GM18519 (cell line): ENCODE data around the gene SETD1B.
A peak's percentile ranks its signal among the peaks of the same experiment; 100 is the strongest.
"Not testable (repeated sequence)": the region's sequence is repeated elsewhere in the genome, so short reads cannot be mapped to it uniquely, and the experiment has no call there.

Source experiments
- ATAC-seq: cut with Tn5 transposase; IDR thresholded peaks from one replicate; pipeline ENCODE4 v1.9.1; 2021; ENCODE audit warnings: mild to moderate bottlenecking, moderate library complexity; ENCODE audit not compliant: unreplicated experiment, low FRiP score

The SETD1B gene

DNA sequence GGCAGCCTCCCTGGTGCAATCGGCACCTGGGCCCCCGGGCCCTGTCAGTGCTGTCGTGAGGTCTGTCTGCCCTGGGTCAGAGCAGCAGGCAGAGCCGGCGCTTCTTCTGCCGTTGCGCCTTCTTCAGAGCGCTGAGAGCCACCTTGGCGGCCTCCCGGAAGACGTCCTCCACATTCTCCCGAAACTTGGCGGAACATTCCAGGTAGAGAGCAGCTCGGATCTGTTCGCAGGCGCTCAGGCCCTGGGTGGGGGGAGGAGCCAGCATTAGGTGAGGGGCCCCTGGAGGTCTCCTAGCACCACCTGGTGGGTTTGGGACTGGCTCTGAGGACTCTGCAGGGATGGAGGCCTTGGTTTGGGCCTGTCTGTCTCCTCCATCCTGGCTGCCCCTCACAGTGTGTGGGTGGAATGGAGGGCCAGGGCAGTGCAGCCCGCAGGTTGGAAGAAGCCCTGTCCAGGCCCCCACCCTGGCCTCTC lies 24.4 kb upstream of the SETD1B start:
- no peak for ATAC-seq

DNA sequence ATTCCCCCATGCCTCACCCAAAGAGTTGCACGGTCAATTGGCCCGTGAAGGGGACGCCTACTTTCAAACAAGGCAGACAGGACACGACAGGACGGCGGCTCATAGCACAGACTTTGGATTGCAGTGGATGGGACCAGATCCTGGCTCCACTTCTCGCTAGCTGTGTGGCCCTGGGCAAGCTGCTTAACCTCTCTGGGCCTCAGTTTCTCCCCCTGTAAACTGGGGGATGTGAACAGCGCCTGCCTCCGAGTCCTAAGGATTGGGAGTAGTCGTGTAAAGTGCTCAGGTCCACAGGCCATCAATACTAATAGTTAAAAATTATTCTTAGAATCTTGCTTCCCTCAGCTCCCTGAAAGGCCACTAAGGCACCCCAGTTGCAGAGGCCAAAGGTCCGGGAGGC lies 23.4 kb upstream of the SETD1B start:
- ATAC-seq = no peak

DNA sequence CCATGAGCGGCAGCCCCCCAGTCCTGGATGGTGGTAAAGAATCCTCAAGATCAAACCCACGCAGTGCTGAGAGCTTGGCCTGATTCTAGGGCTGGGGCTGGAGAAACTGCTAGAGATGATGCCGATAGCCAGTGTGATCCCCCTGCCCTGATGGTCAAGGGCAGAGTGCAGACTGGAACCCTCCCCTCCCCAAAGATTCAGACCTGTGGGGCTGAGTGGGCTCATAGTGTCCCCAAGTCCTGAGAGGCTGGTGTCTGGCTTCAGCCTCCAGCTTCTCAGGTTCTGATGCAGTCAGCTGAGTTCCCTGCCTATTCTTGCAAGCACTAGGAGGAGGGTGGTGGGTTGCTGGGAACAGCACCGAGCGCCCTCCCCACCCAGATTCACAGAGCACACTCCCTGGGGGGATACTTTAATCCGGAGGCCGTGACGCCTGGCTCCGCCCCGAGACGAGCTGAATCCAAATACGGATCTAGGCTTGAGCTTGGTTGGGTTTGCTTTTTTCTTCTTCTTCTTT lies 22.3 kb upstream of the SETD1B start:
- ATAC-seq = no peak

DNA sequence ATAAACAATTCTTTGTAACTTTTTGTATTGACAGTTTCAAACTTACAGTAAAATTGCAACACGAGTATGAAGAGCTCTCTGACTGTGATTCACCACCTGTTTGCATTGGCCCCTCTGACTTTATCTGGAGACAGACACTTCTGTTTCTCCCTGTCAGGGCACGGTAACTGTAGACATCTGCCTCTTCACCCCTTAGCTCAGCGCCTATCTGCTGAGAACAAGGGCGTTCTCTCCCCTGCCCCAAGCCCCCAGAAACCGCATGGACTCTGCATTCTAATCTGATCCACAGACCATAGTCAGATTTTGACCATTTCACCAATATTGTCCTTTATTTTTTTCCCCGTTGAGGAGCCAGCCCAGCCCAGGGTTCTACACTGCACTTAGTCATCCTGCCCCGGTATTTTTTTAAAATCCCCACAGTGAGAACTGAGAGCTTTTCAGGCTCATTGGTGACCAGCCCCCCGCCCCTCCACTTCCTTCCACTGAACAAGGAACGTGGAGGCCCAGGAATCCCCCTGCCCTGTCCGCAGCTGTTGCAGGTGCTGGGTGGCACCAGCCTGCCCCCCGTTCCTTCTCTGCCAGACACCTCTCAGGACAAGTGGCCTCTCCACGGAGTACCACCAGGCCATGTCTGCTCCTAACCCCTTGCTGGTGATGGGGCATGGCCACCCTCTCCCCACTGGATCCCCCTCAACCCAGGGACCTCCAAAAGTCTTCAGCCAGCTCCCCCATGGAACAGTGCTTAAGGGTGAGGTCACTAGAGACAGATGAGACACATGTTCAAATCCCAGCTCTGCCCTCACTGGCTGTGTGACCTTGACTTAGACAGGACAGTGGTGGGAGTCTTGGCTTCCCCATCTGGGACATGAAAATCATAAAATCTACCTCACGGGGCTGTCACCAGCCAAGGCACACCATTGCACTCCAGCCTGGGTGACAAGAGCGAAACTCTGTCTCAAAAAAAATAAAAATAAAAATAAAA lies 21.5 kb upstream of the SETD1B start:
- ATAC-seq = no peak

DNA sequence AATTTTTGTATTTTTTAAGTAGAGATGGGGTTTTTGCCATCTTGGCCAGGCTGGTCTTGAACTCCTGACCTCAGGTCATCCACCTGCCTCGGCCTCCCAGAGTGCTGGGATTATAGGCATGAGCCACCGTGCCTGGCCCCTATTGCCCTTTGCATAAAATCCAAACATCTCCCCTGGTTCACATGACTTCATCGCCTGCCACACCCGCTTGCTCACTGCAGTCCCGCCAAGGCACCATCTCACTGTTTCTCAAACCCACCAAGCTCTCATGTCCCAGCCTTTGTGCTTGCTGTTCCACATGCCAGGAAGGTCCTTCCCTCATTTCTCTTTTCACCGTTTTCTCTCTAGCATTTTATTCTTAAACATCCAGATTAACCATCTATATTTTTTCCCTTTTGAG lies 20.0 kb upstream of the SETD1B start:
- ATAC-seq = no peak

DNA sequence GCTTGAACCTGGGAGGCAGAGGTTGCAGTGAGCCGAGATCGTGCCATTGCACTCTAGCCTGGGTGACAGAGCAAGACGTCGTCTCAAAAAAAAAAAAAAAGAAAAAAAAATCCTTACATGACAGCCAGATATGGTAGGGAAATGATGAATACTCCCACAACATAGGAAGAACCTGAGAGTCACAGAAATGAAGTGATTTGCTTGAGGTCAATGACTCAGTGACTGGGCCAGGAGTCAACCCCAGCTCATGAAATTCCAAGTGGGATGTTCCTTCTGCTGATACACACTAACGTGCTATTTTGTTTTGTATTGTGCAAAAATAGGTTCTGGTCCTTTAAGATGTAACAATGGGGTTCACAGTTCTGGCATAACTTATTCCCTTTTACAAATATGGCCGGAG lies 19.3 kb upstream of the SETD1B start:
- no peak for ATAC-seq

GRCh38 chr12:121786440-121786825 lies 17.4 kb upstream of the SETD1B start:
- no peak for ATAC-seq

- ATAC-seq = no peak
Observed at GRCh38 chr12:121787063-121788025, 16.5 kb upstream of the SETD1B start.

DNA sequence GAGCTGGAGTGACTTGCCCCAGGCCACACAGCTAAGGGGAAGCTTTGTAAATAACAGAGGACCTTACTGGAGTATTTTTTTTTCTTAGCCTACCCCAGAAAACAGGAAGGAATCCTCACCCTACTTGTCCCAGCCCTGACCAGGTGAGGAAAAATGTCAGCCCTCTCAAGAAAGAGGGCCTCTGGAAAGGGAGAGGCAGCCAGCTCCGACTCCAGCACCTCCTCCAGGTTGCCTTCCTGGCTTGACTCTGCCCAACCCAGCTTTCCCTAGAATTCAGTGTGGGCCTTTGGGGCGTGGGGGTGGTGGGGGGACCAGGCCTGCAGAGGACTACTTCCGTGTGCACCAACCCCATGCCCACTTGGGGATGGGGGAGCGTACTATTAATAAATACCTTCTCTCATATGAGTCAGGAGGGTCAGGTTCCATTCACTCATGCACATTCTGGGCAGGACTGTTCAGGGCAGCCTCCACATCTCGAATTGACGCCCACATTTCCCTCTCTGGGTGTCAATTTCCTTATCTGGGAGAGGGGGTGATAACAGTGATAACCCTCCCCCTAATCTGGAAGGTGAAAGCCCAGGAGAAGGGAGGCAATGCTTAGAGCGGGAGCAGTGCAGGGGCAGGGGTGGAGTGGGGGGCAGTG lies 15.5 kb upstream of the SETD1B start:
- ATAC-seq = no peak

- ATAC-seq = no peak
Observed at GRCh38 chr12:121789233-121789781, 14.5 kb upstream of the SETD1B start.

DNA sequence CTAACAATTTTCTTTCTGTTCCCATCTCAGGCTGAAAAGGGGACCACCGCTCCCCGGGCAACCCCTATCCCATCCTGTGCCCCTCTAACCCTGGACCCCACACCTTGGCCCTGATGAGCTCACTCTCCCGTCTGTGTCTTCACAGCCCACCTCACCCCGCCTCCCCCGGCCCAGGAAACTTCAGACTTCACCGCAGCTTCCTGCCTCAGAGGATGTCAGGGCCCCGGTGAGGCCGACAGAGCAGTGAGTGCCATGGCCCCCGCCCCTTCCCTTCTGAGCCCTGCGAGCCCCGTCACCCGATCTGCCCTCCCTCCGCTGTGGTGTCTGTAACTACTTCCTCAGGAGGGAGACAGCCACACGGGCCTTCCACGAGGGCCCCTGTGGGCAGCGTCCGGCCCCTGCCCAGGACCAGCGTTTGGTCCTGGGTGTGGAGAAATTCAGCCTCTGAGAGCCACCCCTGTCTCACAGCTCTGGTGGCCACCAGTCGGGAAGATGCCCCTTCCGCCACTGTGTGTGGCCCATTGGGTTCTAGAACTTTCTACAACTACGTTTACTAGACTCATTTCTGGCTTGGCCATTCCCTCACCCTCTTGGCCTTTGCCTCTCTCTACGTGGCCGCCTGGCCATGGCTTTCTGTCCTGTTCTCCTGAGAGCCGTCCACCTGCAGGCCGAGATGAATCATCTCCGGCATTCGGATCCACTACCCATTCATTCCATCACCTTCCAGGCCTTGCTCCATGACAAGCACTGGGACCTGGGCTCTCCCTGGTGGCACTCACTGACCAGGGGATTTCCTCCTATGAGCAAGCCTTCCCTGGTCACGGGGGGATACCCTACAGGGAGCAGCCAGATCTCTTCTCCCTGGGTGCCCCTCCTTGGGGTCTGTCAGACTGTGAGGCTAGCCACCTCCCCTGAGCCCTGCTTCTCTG lies 13.7 kb upstream of the SETD1B start:
- ATAC-seq = no peak

DNA sequence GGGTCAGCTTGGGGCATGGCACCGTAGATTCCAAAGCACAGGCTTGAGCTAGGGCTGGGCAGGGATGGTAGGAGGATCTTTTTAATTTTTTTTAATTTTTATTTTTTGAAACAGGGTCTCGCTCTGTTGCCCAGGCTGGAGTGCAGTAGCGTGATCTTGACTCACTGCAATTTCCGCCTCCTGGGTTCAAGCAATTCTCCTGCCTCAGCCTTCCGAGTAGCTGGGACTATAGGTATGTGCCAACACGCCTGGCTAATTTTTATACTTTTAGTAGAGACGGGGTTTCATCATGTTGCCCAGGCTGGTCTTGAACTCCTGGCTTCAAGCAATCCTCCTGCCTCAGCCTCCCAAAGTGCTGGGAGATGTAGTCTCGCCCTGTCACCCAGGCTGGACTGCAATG lies 13.0 kb upstream of the SETD1B start:
- ATAC-seq = not testable (repeated sequence)

DNA sequence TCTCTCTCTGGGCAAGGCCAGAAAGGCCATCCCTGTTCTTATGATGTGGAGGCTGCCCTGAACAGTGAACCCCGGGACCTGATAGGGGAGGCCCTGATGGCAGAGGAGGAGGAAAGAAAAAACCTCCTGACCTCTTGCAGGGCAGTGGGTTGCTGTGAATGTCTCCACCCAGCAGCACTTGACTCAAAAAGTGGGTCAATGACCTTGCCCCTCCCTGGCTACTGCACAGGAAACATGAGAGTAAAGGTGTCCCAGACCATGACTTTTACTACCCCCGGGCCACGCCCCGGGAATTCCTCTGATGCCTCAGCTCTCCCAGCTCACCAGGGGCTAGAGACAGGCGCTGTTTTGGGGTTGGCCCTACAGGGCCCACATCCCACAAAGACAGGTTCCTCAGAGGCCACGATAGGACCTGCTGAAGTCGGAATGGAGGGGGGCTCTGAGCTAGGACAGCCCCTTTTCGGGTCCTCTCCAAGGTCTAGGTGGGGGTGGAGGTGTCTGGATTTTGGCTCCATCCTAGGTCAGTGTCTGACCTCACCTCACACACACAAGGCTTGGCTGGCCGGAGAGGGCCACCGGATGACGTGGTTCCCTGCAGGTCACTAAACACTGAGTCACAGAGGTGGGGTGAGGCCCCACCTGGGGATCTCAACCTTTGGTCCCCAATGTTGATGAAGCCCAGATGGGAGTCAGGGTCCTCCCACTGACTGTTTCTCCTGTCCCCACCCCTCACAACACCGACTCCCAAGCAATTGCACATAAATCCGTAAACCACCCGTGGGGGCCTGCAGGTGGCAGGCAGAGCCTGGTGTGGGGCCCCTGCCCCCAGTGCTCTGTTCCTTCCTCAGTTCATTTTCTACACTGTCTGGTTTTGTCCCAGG lies 11.9 kb upstream of the SETD1B start:
- ATAC-seq = no peak

- ATAC-seq = no peak
Observed at GRCh38 chr12:121792607-121793439, 11.0 kb upstream of the SETD1B start.

GRCh38 chr12:121793440-121793837 lies 10.4 kb upstream of the SETD1B start, which contains the start of gene RHOF:
RHOF (minus strand) TSS chr12:121793688; CDS start chr12:121793633, 55 bp downstream.
- peak; percentile 0 for ATAC-seq

GRCh38 chr12:121793838-121794533 lies 9.8 kb upstream of the SETD1B start:
- ATAC-seq = peak; percentile 27
